ENCODE data around the gene CNOT6. TPM values are rescaled to one million over a fixed set of nuclear protein-coding genes. Genes with fewer than 3 reads are reported as not detected.

Gene CNOT6
- total RNA-seq, 1 experiment from 2014 or later: 59.1 TPM

GRCh38 chr5:180613814-180614188 is 119.6 kb downstream of the CNOT6 start:
- no peak overlapping the region for H3K27ac ChIP-seq (ENCODE audit: low read depth, low read length)
- H3K36me3 ChIP-seq (ENCODE audit: control insufficient read depth in 1 of 2, insufficient read depth in 2 of 2, low read length in 2 of 2): no peaks in the 10 kb centered on the region
- DNase-seq (ENCODE audit: low read depth, low spot score): no peak
- H3K9me2 ChIP-seq (ENCODE audit: insufficient read depth): no peaks in the 10 kb centered on the region
- no peak overlapping the region for H2AFZ ChIP-seq (ENCODE audit: low read depth, low read length, poor library complexity, severe bottlenecking)
- RAD21 ChIA-PET (ENCODE audit: low non-redundant PET in 1 of 2, low total read pairs in 2 of 2, uncharacterized antibody in 2 of 2, unreplicated experiment in 2 of 2): no interaction called here
- H3K4me2 ChIP-seq (ENCODE audit: low read length): no peak overlapping the region
- no peak overlapping the region for H3K9ac ChIP-seq (ENCODE audit: low read length)
- no peaks in the 10 kb centered on the region for H3K9me3 ChIP-seq (ENCODE audit: control insufficient read depth in 1 of 2, insufficient read depth in 1 of 2, low read depth in 1 of 2, low read length in 2 of 2)
- TF ChIP-seq EZH2phosphoT487 (IDR thresholded peaks at IDR 0.05; ENCODE audit: borderline replicate concordance): no peak
- TF ChIP-seq ATF3 (IDR thresholded peaks at IDR 0.05): no peak
- TF ChIP-seq TCF7L2 (IDR thresholded peaks at IDR 0.05; ENCODE audit: borderline replicate concordance, extremely low read depth, insufficient read depth, insufficient read length): no peak
- TF ChIP-seq REST (IDR thresholded peaks at IDR 0.05; ENCODE audit: low read depth): no peak
- no peak for TF ChIP-seq ZBTB33 (IDR thresholded peaks at IDR 0.05; ENCODE audit: extremely low read depth, insufficient replicate concordance, low read length)
- TF ChIP-seq POLR2A (IDR thresholded peaks at IDR 0.05; ENCODE audit: borderline replicate concordance, extremely low read depth, insufficient read depth, insufficient read length): no peak
- no peak for TF ChIP-seq MAX (IDR thresholded peaks at IDR 0.05)
- no peak for TF ChIP-seq EGR1 (IDR thresholded peaks at IDR 0.05; ENCODE audit: low read depth)
- no peak for TF ChIP-seq RAD21 (IDR thresholded peaks at IDR 0.05; ENCODE audit: low read depth)
- TF ChIP-seq CEBPB (IDR thresholded peaks at IDR 0.05; ENCODE audit: low read depth): no peak
- no peak for TF ChIP-seq YY1 (IDR thresholded peaks at IDR 0.05; ENCODE audit: extremely low read depth, insufficient replicate concordance, low read depth, low read length)
- TF ChIP-seq SIN3A (IDR thresholded peaks at IDR 0.05; ENCODE audit: low read depth): no peak
- TF ChIP-seq FOSL1 (IDR thresholded peaks at IDR 0.05; ENCODE audit: low read depth): no peak
- TF ChIP-seq ELF1 (IDR thresholded peaks at IDR 0.05; ENCODE audit: borderline replicate concordance, low read depth): no peak
- TF ChIP-seq JUND (IDR thresholded peaks at IDR 0.05): no peak
- no peak for TF ChIP-seq POLR2AphosphoS5 (IDR thresholded peaks at IDR 0.05; ENCODE audit: low read depth, low read length)
- TF ChIP-seq CBX3 (IDR thresholded peaks at IDR 0.05; ENCODE audit: low read depth): no peak
- no peak for TF ChIP-seq SRF (IDR thresholded peaks at IDR 0.05; ENCODE audit: low read depth)
- no peak overlapping the region for H3K4me3 ChIP-seq (replicated peaks in 1 of 2; ENCODE audit: low read depth in 1 of 2, low read length in 2 of 2)
- POLR2A ChIA-PET: no interaction called here
- no peak for ATAC-seq
- H3K79me2 ChIP-seq (ENCODE audit: insufficient read depth, low read length): no peaks in the 10 kb centered on the region
- no TSS peak for BruUV-seq (replicated peaks)
- no peaks in the 10 kb centered on the region for H3K4me1 ChIP-seq (ENCODE audit: control insufficient read depth in 1 of 2, insufficient read depth in 2 of 2, low read length in 2 of 2)
- CTCF ChIA-PET: no interaction called here
- no peaks in the 10 kb centered on the region for H3K27me3 ChIP-seq (ENCODE audit: insufficient read depth, low read length)
- intact Hi-C loops (cut with micrococcal nuclease): no loop called here
- no peaks in the 10 kb centered on the region for H4K20me1 ChIP-seq (ENCODE audit: insufficient read depth)

Measured in HCT116 (cell line).